IMR-90 (cell line): ENCODE results near the gene FKBP7. TPM values are rescaled to one million over a fixed set of nuclear protein-coding genes. Genes with fewer than 3 reads are reported as not detected.

Experiments used
- ATAC-seq: fragments of 200-7000 bp; cut with Tn5 transposase; 2 replicates; pipeline ENCODE4 v1.9.1; 2020; ENCODE audit warnings: low read depth, mild to moderate bottlenecking, moderate library complexity
- BruUV-seq: library from RNA; stranded (reverse); fragments of 400-500 nt; replicated peaks from 2 replicates; lab custom pipeline; 2021; lab: Mats Ljungman, UMichigan
- CTCF ChIA-PET: fragments of 300-600 bp; formaldehyde crosslinking; extraction: SDS; loops from one replicate; lab custom pipeline; 2021; ENCODE audit warnings: antibody characterized with exemption; lab: Yijun Ruan, JAX
- POLR2A ChIA-PET: fragments of 300-600 bp; sonication (Branson Sonifier 250); formaldehyde crosslinking; loops from one replicate; lab custom pipeline; 2022; ENCODE audit warnings: antibody characterized with exemption; ENCODE audit not compliant: unreplicated experiment; lab: Charles Lee
- DNase-seq: peaks from one replicate; pipeline ENCODE4 v3.0.0; 2013
- H2AFZ ChIP-seq: replicated peaks from 2 replicates; pipeline ENCODE3; 2013; ENCODE audit warnings: low read length, mild to moderate bottlenecking; ENCODE audit not compliant: poor library complexity
- H2AK5ac ChIP-seq: 2 replicates; pipeline ENCODE4 v1.6.1; 2013; ENCODE audit warnings: low read depth, low read length, inconsistent platforms
- H2AK9ac ChIP-seq: replicated peaks from 2 replicates; pipeline ENCODE3; 2013; ENCODE audit warnings: mild to moderate bottlenecking, low read depth, low read length, moderate library complexity; ENCODE audit not compliant: poor library complexity
- H2BK120ac ChIP-seq: 2 replicates; pipeline ENCODE4 v1.6.1; 2013; ENCODE audit warnings: low read depth, low read length, inconsistent platforms
- H2BK15ac ChIP-seq: 3 replicates; pipeline ENCODE4 v1.6.1; 2013; ENCODE audit warnings: low read depth, low read length, inconsistent platforms
- H2BK20ac ChIP-seq: 2 replicates; pipeline ENCODE4 v1.6.1; 2013; ENCODE audit warnings: low read depth, mild to moderate bottlenecking, inconsistent platforms, low read length, moderate library complexity
- H2BK5ac ChIP-seq: 2 replicates; pipeline ENCODE4 v1.6.1; 2013; ENCODE audit warnings: mild to moderate bottlenecking, low read depth, low read length, inconsistent platforms; ENCODE audit not compliant: poor library complexity, severe bottlenecking
- H3K14ac ChIP-seq: replicated peaks from 2 replicates; pipeline ENCODE4 v1.6.1; 2013; ENCODE audit warnings: low read depth, low read length, inconsistent platforms
- H3K18ac ChIP-seq: 2 replicates; pipeline ENCODE4 v1.6.1; 2013; ENCODE audit warnings: low read depth, low read length, control low read depth
- H3K23ac ChIP-seq: 2 replicates; pipeline ENCODE4 v1.6.1; 2013; ENCODE audit warnings: low read depth, low read length, inconsistent platforms
- H3K27ac ChIP-seq: 2 replicates; pipeline ENCODE4 v1.5.1; 2013; ENCODE audit warnings: mild to moderate bottlenecking, control low read depth, low read length; ENCODE audit not compliant: insufficient read depth
- H3K27me3 ChIP-seq: 2 replicates; pipeline ENCODE4 v1.6.1; 2013; ENCODE audit warnings: low read length; ENCODE audit not compliant: control insufficient read depth, insufficient read depth
- H3K36me3 ChIP-seq: 2 replicates; pipeline ENCODE4 v1.6.1; 2013; ENCODE audit warnings: low read length, mixed read lengths; ENCODE audit not compliant: control insufficient read depth, insufficient read depth
- H3K4ac ChIP-seq: 2 replicates; pipeline ENCODE4 v1.6.1; 2013; ENCODE audit warnings: low read depth, low read length, inconsistent platforms
- H3K4me1 ChIP-seq: 2 replicates; pipeline ENCODE4 v1.6.1; 2013; ENCODE audit warnings: low read length, mixed read lengths; ENCODE audit not compliant: control insufficient read depth, insufficient read depth
- H3K4me2 ChIP-seq: 2 replicates; pipeline ENCODE4 v1.6.1; 2013; ENCODE audit warnings: low read depth, mild to moderate bottlenecking, control low read depth, low read length, moderate library complexity
- H3K4me3 ChIP-seq: 2 replicates; pipeline ENCODE4 v1.5.1; 2013; ENCODE audit warnings: low read depth, mild to moderate bottlenecking, control low read depth, low read length, moderate library complexity; ENCODE audit not compliant: insufficient read depth
- H3K56ac ChIP-seq: 2 replicates; pipeline ENCODE4 v1.6.1; 2013; ENCODE audit warnings: low read length, inconsistent platforms; ENCODE audit not compliant: insufficient read depth; ENCODE audit errors: extremely low read depth
- H3K79me1 ChIP-seq, 2 experiments: 2 replicates each; pipeline ENCODE4 v1.6.1; 2013; ENCODE audit warnings: low read length in 2 of 2, inconsistent platforms in 1 of 2, low read depth in 1 of 2
- H3K9ac ChIP-seq: 2 replicates; pipeline ENCODE4 v1.6.1; 2013; ENCODE audit warnings: low read depth, low read length, control low read depth
- H3K9me1 ChIP-seq: 2 replicates; pipeline ENCODE4 v1.6.1; 2013; ENCODE audit warnings: low read length, inconsistent platforms; ENCODE audit not compliant: insufficient read depth
- H3K9me3 ChIP-seq: 2 replicates; pipeline ENCODE4 v1.6.1; 2013; ENCODE audit warnings: low read length; ENCODE audit not compliant: control insufficient read depth, insufficient read depth
- H4K20me1 ChIP-seq: 2 replicates; pipeline ENCODE4 v1.6.1; 2013; ENCODE audit warnings: low read length, inconsistent platforms; ENCODE audit not compliant: insufficient read depth
- H4K5ac ChIP-seq: 2 replicates; pipeline ENCODE4 v1.6.1; 2013; ENCODE audit warnings: mild to moderate bottlenecking, low read depth, low read length, control low read depth
- H4K8ac ChIP-seq, 2 experiments: 2 replicates each; pipeline ENCODE4 v1.6.1; 2013; ENCODE audit warnings: low read depth in 2 of 2, low read length in 2 of 2, control low read depth in 1 of 2, inconsistent platforms in 1 of 2
- H4K91ac ChIP-seq: 2 replicates; pipeline ENCODE4 v1.6.1; 2013; ENCODE audit warnings: low read depth, low read length, inconsistent platforms; ENCODE audit not compliant: insufficient read depth
- BHLHE40 ChIP-seq: fragments of 150-350 bp; IDR thresholded peaks from 2 replicates; pipeline ENCODE4 v1.6.1; 2016; ENCODE audit warnings: mild to moderate bottlenecking, low read depth, low read length
- CTCF ChIP-seq: conservative IDR thresholded peaks from 2 replicates; pipeline ENCODE4 v1.5.1; 2012; ENCODE audit warnings: mild to moderate bottlenecking, low read depth, low read length, improper control_type of control experiment
- MAFK ChIP-seq: IDR thresholded peaks from 2 replicates; pipeline ENCODE4 v1.6.1; 2012; ENCODE audit warnings: low read depth, low read length, improper control_type of control experiment
- MAZ ChIP-seq: IDR thresholded peaks from 2 replicates; pipeline ENCODE4 v1.6.1; 2012; ENCODE audit warnings: low read depth, mild to moderate bottlenecking, low read length, improper control_type of control experiment, moderate library complexity, borderline replicate concordance
- NFE2L2 ChIP-seq: fragments of 150-350 bp; IDR thresholded peaks from 2 replicates; pipeline ENCODE4 v1.6.1; 2016; ENCODE audit warnings: low read depth, mild to moderate bottlenecking, low read length
- POLR2A ChIP-seq: IDR thresholded peaks from 2 replicates; pipeline ENCODE4 v1.6.1; 2012; ENCODE audit warnings: mild to moderate bottlenecking, low read depth, low read length
- RFX5 ChIP-seq: IDR thresholded peaks from 2 replicates; pipeline ENCODE4 v1.8.0; 2012; ENCODE audit warnings: low read depth, mild to moderate bottlenecking, low read length, moderate library complexity
- SMC3 ChIP-seq: fragments of 150-350 bp; IDR thresholded peaks from 2 replicates; pipeline ENCODE4 v1.6.1; 2016; ENCODE audit warnings: low read depth, mild to moderate bottlenecking, antibody characterized with exemption, low read length, moderate library complexity
- USF2 ChIP-seq: fragments of 150-350 bp; IDR thresholded peaks from 2 replicates; pipeline ENCODE4 v1.6.1; 2017; ENCODE audit warnings: mild to moderate bottlenecking, antibody characterized with exemption, low read length, low read depth
- WGBS, 2 experiments: methylation state at CpG; one replicate each; pipeline versions ENCODE4 v1.1.5 to v1.1.7; 2013; ENCODE audit warnings: missing lambda C conversion rate in 2 of 2; ENCODE audit not compliant: insufficient read length in 1 of 2; ENCODE audit errors: extremely low coverage in 2 of 2; 5-methylcytosine and 5-hydroxymethylcytosine counted together
- dilution Hi-C: fragments of 300-500 bp; cut with HindIII; formaldehyde crosslinking; loops from one replicate; pipeline ENCODE4 v1.14.3; 2018; ENCODE audit warnings: low sequenced_read_pairs; ENCODE audit not compliant: unreplicated experiment
- in situ Hi-C: fragments of 300-500 bp; cut with MboI; formaldehyde crosslinking; loops from 3 replicates; pipeline ENCODE4 v1.14.3; 2019; ENCODE audit warnings: low sequenced_read_pairs, inconsistent platforms, mixed read lengths
- intact Hi-C: fragments of 100-400 bp; cut with micrococcal nuclease; formaldehyde crosslinking; loops from 2 replicates; pipeline ENCODE4 v1.10.0; 2022
- polyA plus RNA-seq, 3 experiments: library from polyadenylated mRNA; depleted of rRNA; stranded (reverse); fragments of >200 nt; gene quantifications; 2 replicates each; pipeline ENCODE4 v1.2.3, GENCODE V29; 2012; ENCODE audit warnings: low replicate concordance in 1 of 3
- total RNA-seq: library from RNA; depleted of rRNA; stranded (reverse); fragments of >200 nt; gene quantifications from 2 replicates; pipeline ENCODE4 v1.2.3, GENCODE V29; 2012
- TF ChIP-seq, protein P1 (sequence below): fragments of 150-350 bp; IDR thresholded peaks from 2 replicates; pipeline ENCODE4 v1.6.1; 2016; ENCODE audit warnings: low read depth, mild to moderate bottlenecking, low read length, moderate library complexity, borderline replicate concordance

The FKBP7 gene
- total and polyA plus RNA-seq, 2 of the 4 experiments (the other 2 are of a cell fraction), result 32.6 to 51.0 TPM

DNA sequence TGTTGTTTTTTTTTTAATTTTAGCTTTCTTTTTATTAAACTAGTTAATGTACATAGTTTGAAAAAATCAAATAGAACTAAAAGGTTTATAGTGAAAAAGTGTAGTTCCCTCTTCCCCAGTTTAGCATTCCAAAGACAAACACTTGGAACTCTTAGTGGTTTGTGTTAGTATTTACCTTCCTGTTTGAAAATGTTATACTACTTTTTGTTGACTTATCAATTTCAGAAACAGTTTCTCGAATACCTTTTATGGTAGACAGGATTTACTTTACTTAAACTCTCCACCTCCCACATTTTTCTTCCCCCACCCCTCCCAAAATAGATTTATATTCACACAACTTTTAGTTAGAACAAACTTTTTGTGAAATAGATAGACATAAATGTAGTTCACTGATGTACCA, 28.5 kb upstream of the FKBP7 start:
- Histone ChIP-seq H3K56ac (no peak overlapping the region), H4K8ac (no peak overlapping the region), H2BK5ac (no peak overlapping the region), H4K5ac (no peak overlapping the region), H2AK9ac (no peak overlapping the region), H3K79me1 (peaks cover 2 to 4% of the 10 kb centered on the region in 2 experiments; a peak in 2 of 4 replicates), H3K9ac (no peak overlapping the region), H3K4ac (no peak overlapping the region), H3K36me3 (peaks cover 12% of the 10 kb centered on the region), H3K9me3 (no peaks in the 10 kb centered on the region), H3K4me3 (no peak overlapping the region), H3K18ac (no peak overlapping the region), H3K4me1 (no peaks in the 10 kb centered on the region), H3K23ac (no peak overlapping the region), H4K91ac (no peak overlapping the region), H3K9me1 (no peaks in the 10 kb centered on the region), H2AK5ac (no peak overlapping the region), H3K4me2 (no peak overlapping the region), H3K14ac (no peak overlapping the region), H4K20me1 (no peaks in the 10 kb centered on the region), H3K27me3 (no peaks in the 10 kb centered on the region), H2BK15ac (no peak overlapping the region), H2BK120ac (no peak overlapping the region), H2BK20ac (no peak overlapping the region), H2AFZ (no peak overlapping the region), H3K27ac (no peak overlapping the region)
- intact Hi-C loops, result no loop called here
- dilution Hi-C loops, result no loop called here
- ChIA-PET CTCF (no interaction called here), POLR2A (no interaction called here)
- WGBS, 2 experiments, result no CpG with 5 or more reads among the region's 1 CpG
- DNase-seq (no peak), ATAC-seq (no peak)
- TF ChIP-seq BHLHE40 (no peak), RFX5 (no peak), SMC3 (no peak), MAZ (no peak), USF2 (no peak), NFE2L2 (no peak), POLR2A (no peak), CTCF (no peak), MAFK (no peak)
- TF ChIP-seq, protein P1, sequence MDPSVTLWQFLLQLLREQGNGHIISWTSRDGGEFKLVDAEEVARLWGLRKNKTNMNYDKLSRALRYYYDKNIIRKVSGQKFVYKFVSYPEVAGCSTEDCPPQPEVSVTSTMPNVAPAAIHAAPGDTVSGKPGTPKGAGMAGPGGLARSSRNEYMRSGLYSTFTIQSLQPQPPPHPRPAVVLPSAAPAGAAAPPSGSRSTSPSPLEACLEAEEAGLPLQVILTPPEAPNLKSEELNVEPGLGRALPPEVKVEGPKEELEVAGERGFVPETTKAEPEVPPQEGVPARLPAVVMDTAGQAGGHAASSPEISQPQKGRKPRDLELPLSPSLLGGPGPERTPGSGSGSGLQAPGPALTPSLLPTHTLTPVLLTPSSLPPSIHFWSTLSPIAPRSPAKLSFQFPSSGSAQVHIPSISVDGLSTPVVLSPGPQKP, result no peak
- no TSS peak for BruUV-seq
- in situ Hi-C loops, result no loop called here
